ENCODE data around the gene DRGX.

DRGX gene

GRCh38 chr10:49333192-49333591 is 62.7 kb downstream of the DRGX start:
- no peak for DNase-seq

GRCh38 chr10:49332768-49333167 is 63.1 kb downstream of the DRGX start:
- DNase-seq: no peak

GRCh38 chr10:49332333-49332732 is 63.6 kb downstream of the DRGX start:
- no peak for DNase-seq

- DNase-seq: no peak
These were observed 64.5 kb downstream of the DRGX start for GRCh38 chr10:49331431-49331830.

- no peak for DNase-seq
These were observed 65.7 kb downstream of the DRGX start for GRCh38 chr10:49330127-49330665.

GRCh38 chr10:49329146-49329505 is 66.8 kb downstream of the DRGX start:
- no peak for DNase-seq

GRCh38 chr10:49328401-49329145 is 67.3 kb downstream of the DRGX start:
- no peak for DNase-seq

- no peak for DNase-seq
These were observed 68.7 kb downstream of the DRGX start for GRCh38 chr10:49327036-49327813.

- no peak for DNase-seq
These were observed 69.7 kb downstream of the DRGX start for GRCh38 chr10:49325916-49326783.

- no peak for DNase-seq
These were observed 70.6 kb downstream of the DRGX start for GRCh38 chr10:49325131-49325915.

GRCh38 chr10:49324711-49325110 is 71.2 kb downstream of the DRGX start:
- DNase-seq: no peak

- no peak for DNase-seq
These were observed 72.0 kb downstream of the DRGX start for GRCh38 chr10:49323896-49324270.

- no peak for DNase-seq
These were observed 72.6 kb downstream of the DRGX start for GRCh38 chr10:49323171-49323895.

GRCh38 chr10:49322371-49323170 is 73.3 kb downstream of the DRGX start:
- DNase-seq: no peak

GRCh38 chr10:49321021-49321420 is 74.9 kb downstream of the DRGX start:
- DNase-seq: no peak

- no peak for DNase-seq
These were observed 75.7 kb downstream of the DRGX start for GRCh38 chr10:49320191-49320590.

GRCh38 chr10:49319206-49319605 is 76.7 kb downstream of the DRGX start:
- DNase-seq: no peak

- no peak for DNase-seq
These were observed 77.1 kb downstream of the DRGX start for GRCh38 chr10:49318755-49319154.

GRCh38 chr10:49318028-49318427 is 77.9 kb downstream of the DRGX start:
- DNase-seq: no peak

- no peak for DNase-seq
These were observed 81.1 kb downstream of the DRGX start for GRCh38 chr10:49314806-49315205.
